GM21528 (cell line): ENCODE data around the gene ERC1.
"Not testable (repeated sequence)": the region's sequence is repeated elsewhere in the genome, so short reads cannot be mapped to it uniquely, and the experiment has no call there.

Source experiments
- ATAC-seq: cut with Tn5 transposase; IDR thresholded peaks from one replicate; pipeline ENCODE4 v1.9.1; 2021; ENCODE audit warnings: mild to moderate bottlenecking, moderate library complexity; ENCODE audit not compliant: unreplicated experiment, low FRiP score

Gene ERC1

GRCh38 chr12:981176-981828 is 9.7 kb upstream of the ERC1 start:
- no peak for ATAC-seq

- ATAC-seq, result no peak
These were observed 9.1 kb upstream of the ERC1 start for GRCh38 chr12:981961-982360.

GRCh38 chr12:988646-989045 is 2.4 kb upstream of the ERC1 start:
- no peak for ATAC-seq

- ATAC-seq, result no peak
These were observed 2.0 kb upstream of the ERC1 start for GRCh38 chr12:989051-989450.

- ATAC-seq, result peak; percentile 26
These were observed 1.0 kb upstream of the ERC1 start for GRCh38 chr12:989751-990660.

- peak; percentile 48 for ATAC-seq
These were observed 619 bp downstream of the ERC1 start for GRCh38 chr12:991350-992333.

GRCh38 chr12:992647-993046 is 1.6 kb downstream of the ERC1 start:
- no peak for ATAC-seq

GRCh38 chr12:996881-997280 is 5.9 kb downstream of the ERC1 start:
- no peak for ATAC-seq

GRCh38 chr12:997505-997904 is 6.5 kb downstream of the ERC1 start:
- no peak for ATAC-seq

GRCh38 chr12:998020-998874 is 7.2 kb downstream of the ERC1 start:
- no peak for ATAC-seq

GRCh38 chr12:999736-1000135 is 8.7 kb downstream of the ERC1 start:
- ATAC-seq, result not testable (repeated sequence)

- no peak for ATAC-seq
These were observed 10.5 kb downstream of the ERC1 start for GRCh38 chr12:1001507-1001906.

- ATAC-seq, result no peak
These were observed 12.7 kb downstream of the ERC1 start for GRCh38 chr12:1003600-1004271.

GRCh38 chr12:1006255-1006654 is 15.2 kb downstream of the ERC1 start:
- ATAC-seq, result no peak

GRCh38 chr12:1007276-1007675 is 16.3 kb downstream of the ERC1 start:
- no peak for ATAC-seq

- no peak for ATAC-seq
These were observed 17.0 kb downstream of the ERC1 start for GRCh38 chr12:1007994-1008393.

- no peak for ATAC-seq
These were observed 20.1 kb downstream of the ERC1 start for GRCh38 chr12:1011091-1011490.

GRCh38 chr12:1013618-1014489 is 22.8 kb downstream of the ERC1 start:
- ATAC-seq, result no peak
